Measurements from ENCODE around the gene DIRAS3.
"Not testable (repeated sequence)": the region's sequence is repeated elsewhere in the genome, so short reads cannot be mapped to it uniquely, and the experiment has no call there.

Gene DIRAS3

DNA sequence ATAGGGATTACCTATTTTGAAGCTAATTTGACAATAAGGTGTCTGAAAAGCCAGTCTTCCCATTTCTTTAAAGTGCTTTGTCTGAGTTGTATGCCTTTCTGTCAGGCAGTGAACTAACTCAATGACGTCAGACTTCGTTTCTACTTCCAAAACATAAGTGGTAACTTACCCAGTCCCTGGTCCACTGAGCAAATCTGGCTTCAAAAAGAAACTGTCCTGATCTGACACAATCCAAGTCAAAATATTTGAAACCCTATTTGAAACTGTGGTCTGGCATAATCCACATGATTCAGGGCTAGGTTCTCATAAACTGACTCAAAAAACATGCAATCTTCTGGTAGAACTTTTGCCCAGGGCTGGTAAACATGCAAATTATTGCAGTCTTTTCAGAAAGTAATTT, 34.0 kb downstream of the DIRAS3 start:
- DNase-seq = no peak

DNA sequence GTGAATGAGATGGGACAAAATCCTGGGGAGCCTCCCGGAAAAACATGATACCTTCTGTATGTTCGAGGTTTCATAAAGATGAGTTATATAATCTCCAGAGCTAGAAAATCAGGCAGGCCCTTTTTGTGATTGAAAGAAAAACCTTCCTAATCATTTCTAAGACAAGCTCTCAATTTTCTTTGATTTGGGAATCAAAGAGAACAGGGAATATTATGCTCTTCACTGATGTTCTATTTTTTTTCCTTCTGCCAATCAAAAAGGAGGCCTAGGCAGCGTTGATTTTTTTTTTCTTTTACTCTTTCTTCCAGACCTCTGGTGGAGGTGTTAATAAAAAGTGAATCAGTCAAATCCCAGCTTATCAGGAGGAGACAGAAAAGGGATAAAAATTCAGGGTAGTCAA, 34.5 kb downstream of the DIRAS3 start:
- no peak for DNase-seq

DNA sequence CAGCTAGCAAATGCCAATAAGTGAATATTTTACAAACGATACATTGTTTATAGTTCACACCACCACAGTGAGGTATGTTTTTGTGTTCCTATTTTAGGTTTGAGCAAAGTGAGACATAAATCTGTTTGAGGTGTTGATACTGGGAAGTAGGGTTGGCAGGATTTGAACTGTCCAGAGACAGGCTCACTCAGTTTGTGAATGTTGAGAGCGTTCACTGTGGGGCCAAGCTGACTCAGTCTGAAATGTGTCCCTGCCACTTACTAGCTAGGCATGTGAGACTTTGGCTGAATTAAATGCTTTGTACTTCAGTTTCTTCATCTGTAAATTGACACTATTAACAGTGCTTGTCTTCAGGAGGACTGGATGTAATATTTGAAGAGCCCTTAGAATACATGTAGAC, 35.1 kb downstream of the DIRAS3 start:
- no peak for DNase-seq

DNA sequence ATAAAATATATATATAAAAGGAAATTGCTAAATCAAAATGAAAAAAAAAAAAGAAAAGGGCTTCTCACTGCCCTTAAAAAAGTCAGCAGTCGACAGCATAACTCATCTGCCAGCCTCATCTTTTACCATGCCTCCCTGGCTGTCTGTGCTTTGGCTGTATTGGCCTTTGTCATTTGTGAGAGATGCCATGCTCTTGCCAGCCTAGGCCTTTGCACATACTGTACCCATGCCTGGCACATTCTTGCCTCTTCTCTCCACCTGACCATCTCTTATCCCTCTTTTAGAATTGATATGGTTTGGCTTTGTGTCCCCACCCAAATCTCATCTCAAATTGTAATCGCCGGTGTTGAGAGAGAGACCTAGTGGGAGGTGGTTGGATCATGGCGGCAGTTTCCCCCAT, 37.1 kb downstream of the DIRAS3 start:
- DNase-seq = no peak

DNA sequence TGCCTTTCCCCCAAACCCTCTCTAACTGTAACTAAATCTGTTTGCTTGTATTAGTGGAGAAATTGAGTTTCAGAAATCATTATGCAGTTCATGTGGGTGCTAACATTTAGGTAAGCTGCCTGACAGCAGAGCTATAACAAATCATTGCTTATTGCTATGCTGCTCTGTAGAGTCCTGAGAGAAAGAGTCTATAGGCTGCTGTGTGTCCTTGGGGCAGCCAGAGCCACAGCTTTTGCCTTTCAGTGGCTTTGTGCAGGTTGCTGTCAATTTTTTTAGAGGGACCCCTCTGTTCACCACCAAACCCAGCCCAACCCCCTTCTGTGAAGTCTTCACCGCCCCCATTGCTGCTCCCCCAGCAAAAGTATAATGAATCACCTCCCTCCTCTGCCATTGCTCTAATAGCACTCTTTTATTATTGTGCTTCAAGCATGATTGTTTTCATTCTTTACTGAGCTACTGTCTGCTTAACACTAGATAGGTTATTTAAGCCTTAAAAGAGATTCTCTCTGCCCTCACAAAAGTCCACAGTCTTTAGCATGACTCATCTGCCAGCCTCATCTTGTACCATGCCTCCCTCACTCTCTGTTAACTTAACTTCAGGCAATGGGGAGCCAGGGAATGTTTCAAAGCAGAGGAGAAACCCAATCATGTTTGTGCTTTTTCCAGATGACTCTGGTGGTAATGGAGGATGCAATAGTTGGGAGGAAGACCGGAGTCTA, 38.6 kb downstream of the DIRAS3 start:
- DNase-seq = no peak

DNA sequence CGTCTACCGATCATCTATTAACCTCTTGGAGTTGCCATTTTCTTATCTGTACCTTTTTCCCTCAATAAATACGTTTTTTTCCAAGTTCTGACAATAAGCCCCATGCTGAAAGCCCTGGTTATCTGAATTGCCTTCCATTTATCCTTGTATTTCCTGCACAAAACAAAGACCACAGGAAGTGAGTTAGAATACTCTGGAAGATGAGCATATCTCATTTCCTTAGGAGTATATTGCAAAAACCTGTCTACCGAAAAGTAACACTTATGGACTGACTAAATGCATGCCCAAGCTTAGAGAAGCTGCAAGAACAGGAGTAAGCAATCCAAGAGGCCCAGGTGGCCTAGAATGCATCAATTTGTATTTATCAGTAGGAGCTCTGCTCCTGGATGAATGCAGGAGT, 39.9 kb downstream of the DIRAS3 start:
- DNase-seq = no peak

DNA sequence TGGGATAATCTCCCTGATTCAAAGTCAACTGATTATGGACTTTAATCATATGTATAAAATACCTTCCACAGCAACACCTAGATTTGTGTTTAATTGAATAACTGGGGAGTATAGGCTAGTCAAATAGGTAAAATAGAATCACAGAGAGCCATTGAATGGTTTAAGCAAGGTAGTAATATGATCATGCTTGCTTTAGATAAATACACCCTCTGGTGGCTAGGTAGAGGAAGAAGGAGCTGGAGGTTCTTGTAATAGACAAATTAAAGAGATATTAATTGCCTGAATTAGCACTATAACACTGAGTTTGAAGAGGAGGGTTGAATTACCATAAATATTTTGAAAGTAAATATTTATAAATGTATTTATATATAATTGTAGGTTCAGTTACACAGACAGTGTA, 40.3 kb downstream of the DIRAS3 start:
- DNase-seq = peak; percentile 39

DNA sequence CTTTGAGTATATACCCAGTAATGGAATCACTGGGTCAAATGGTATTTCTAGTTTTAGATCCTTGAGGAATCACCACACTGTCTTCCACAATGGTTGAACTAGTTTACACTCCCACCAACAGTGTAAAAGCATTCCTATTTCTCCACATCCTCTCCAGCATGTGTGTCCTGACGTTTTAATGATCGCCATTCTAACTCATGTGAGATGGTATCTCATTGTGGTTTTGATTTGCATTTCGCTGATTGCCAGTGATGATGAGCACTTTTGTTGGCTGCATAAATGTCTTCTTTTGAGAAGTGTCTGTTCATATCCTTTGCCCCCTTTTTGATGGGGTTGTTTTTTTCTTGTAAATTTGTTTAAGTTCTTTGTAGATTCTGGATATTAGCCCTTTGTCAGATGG, 46.8 kb downstream of the DIRAS3 start:
- not testable (repeated sequence) for DNase-seq

DNA sequence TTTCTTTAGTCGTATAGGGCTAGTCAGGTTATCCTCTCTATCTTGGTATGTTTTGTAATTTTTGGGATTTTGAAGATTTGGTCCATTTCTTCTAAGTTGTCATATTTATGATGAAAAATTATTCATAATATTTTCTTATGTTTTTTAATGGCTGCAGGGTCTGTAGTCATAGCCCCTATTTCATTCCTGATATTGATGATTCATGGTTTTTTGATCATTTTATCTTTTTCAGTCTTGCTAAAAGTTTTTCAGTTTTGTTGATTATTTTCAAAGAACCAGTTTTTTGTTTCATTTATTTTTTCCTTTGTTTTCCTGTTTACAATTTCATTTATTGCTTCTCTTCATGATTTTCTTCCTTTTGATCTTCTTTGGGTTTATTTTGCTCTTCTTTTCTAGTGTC, 50.2 kb downstream of the DIRAS3 start:
- DNase-seq = no peak

DNA sequence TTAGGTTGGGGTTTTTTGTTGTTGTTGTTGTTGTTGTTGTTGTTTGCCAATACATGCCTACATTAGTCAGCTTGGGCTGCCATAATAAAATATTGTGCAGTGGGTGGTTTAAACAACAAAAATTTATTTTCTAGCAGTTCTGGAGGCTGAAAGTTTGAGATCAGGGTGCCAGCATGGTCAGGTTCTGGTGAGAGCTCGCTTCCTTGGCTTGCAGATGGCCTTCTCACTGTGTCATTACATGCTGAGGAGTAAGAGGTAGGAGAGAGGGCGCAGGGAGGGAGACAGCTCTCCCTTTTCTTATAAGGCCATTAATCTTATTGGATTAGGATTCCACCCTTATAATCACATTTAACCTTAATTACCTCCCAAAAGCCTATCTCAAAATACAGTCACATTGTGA, 52.7 kb downstream of the DIRAS3 start:
- DNase-seq = no peak
